ENCODE measurements around the gene LEF1.

The LEF1 gene

DNA sequence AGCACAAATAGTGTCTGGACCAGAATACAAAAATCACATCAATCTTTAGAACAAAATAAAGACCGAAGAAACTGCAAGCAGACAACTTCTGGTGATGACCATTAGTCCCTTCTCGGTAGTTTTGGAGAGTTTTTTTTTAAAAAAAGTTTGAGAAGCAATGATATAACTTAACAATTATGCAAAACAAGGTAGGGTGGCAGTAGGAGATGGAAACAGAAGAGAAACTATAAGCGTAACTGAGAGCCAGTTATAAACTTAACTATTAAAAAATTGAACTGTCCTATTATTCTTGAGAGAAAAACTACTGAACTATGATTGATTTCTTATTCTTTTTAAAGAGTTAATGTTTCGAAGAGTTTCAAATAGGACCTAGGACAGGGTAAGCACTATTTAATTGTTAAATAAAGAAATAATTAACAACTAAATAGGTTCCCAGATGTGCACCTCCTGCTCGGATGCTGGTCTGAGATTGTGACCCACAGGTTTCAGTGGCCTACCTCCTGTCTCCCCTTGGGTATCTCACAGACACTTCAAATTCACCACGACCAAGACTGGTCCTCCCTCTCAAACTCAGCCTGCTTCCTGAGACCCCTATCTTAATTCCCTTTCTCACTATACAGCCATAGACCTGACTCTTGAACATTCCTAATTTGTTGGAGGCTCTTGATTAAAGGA is 81.3 kb downstream of the LEF1 start:
- TF ChIP-seq CREB1 (IDR thresholded peaks at IDR 0.05; ENCODE audit: low read depth) (no peak), CEBPB (IDR thresholded peaks at IDR 0.05) (no peak), EGR1 (IDR thresholded peaks at IDR 0.05) (no peak), EP300 (IDR thresholded peaks at IDR 0.05; ENCODE audit: borderline replicate concordance) (no peak), YY1 (IDR thresholded peaks at IDR 0.05; ENCODE audit: low read depth) (no peak), ZBTB7A (IDR thresholded peaks at IDR 0.05; ENCODE audit: low read depth) (no peak), TAF1 (IDR thresholded peaks at IDR 0.05; ENCODE audit: low read depth) (no peak), TEAD4 (IDR thresholded peaks at IDR 0.05) (no peak), RAD21 (IDR thresholded peaks at IDR 0.05; ENCODE audit: low read depth) (no peak), TCF12 (IDR thresholded peaks at IDR 0.05; ENCODE audit: low read depth) (no peak), FOXM1 (IDR thresholded peaks at IDR 0.05; ENCODE audit: borderline replicate concordance, low read depth) (no peak), NFIC (IDR thresholded peaks at IDR 0.05) (no peak)
- TF ChIP-seq, protein P1, sequence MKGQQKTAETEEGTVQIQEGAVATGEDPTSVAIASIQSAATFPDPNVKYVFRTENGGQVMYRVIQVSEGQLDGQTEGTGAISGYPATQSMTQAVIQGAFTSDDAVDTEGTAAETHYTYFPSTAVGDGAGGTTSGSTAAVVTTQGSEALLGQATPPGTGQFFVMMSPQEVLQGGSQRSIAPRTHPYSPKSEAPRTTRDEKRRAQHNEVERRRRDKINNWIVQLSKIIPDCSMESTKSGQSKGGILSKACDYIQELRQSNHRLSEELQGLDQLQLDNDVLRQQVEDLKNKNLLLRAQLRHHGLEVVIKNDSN (IDR thresholded peaks at IDR 0.05) = no peak
- TF ChIP-seq, protein P2, sequence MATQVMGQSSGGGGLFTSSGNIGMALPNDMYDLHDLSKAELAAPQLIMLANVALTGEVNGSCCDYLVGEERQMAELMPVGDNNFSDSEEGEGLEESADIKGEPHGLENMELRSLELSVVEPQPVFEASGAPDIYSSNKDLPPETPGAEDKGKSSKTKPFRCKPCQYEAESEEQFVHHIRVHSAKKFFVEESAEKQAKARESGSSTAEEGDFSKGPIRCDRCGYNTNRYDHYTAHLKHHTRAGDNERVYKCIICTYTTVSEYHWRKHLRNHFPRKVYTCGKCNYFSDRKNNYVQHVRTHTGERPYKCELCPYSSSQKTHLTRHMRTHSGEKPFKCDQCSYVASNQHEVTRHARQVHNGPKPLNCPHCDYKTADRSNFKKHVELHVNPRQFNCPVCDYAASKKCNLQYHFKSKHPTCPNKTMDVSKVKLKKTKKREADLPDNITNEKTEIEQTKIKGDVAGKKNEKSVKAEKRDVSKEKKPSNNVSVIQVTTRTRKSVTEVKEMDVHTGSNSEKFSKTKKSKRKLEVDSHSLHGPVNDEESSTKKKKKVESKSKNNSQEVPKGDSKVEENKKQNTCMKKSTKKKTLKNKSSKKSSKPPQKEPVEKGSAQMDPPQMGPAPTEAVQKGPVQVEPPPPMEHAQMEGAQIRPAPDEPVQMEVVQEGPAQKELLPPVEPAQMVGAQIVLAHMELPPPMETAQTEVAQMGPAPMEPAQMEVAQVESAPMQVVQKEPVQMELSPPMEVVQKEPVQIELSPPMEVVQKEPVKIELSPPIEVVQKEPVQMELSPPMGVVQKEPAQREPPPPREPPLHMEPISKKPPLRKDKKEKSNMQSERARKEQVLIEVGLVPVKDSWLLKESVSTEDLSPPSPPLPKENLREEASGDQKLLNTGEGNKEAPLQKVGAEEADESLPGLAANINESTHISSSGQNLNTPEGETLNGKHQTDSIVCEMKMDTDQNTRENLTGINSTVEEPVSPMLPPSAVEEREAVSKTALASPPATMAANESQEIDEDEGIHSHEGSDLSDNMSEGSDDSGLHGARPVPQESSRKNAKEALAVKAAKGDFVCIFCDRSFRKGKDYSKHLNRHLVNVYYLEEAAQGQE (IDR thresholded peaks at IDR 0.05; ENCODE audit: low read depth) = no peak
- TF ChIP-seq, protein P3, sequence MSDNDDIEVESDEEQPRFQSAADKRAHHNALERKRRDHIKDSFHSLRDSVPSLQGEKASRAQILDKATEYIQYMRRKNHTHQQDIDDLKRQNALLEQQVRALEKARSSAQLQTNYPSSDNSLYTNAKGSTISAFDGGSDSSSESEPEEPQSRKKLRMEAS (IDR thresholded peaks at IDR 0.05) = no peak

DNA sequence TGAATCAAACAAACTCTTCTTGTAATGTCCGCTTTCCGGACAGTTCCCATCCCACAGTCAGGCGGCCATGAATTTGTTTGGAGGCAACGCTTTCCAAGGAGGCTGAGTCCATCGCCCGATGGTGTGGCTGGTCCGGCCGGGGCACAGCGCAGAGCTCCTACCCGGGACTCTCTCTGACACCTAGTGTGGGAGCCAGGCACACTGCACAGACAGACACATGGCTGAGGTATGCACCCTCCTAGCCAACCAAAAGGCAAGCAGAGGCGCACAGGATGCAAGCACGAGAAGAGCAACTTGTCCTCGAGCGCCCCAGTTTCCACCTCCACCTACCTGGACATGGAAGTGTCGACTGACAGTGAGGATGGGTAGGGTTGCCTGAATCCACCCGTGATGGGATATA is 87.5 kb downstream of the LEF1 start:
- TF ChIP-seq TEAD4 (IDR thresholded peaks at IDR 0.05) (no peak), TCF12 (IDR thresholded peaks at IDR 0.05; ENCODE audit: low read depth) (no peak), EGR1 (IDR thresholded peaks at IDR 0.05) (no peak), TAF1 (IDR thresholded peaks at IDR 0.05; ENCODE audit: low read depth) (no peak), NFIC (IDR thresholded peaks at IDR 0.05) (no peak), RAD21 (IDR thresholded peaks at IDR 0.05; ENCODE audit: low read depth) (no peak), ZBTB7A (IDR thresholded peaks at IDR 0.05; ENCODE audit: low read depth) (no peak)
- TF ChIP-seq, protein P3 (IDR thresholded peaks at IDR 0.05) = no peak
- TF ChIP-seq, protein P2 (IDR thresholded peaks at IDR 0.05; ENCODE audit: low read depth) = no peak

DNA sequence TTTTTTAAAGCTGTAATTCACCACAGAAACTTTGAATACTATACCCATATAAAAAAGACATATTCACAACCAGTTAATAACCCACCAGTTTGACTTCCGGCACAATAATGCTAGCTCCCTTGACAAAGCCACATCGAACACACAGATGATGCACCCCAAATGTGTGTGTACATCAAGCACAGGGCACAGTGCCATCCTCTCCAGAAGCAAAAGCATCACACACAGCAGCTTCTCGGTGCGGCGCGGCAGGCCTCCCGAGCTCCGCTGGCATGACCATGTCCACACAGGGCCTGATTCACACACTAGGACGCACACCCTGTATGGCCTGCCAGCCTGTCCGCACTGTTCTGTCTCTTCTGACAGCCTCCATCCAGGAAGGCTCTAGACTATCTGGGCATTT is 88.0 kb downstream of the LEF1 start:
- TF ChIP-seq, protein P3 (IDR thresholded peaks at IDR 0.05) = no peak
- no peak for TF ChIP-seq NFIC (IDR thresholded peaks at IDR 0.05)
- TF ChIP-seq YY1 (IDR thresholded peaks at IDR 0.05; ENCODE audit: low read depth) = no peak
- no peak for TF ChIP-seq EGR1 (IDR thresholded peaks at IDR 0.05)
- no peak for TF ChIP-seq TAF1 (IDR thresholded peaks at IDR 0.05; ENCODE audit: low read depth)
- TF ChIP-seq CEBPB (IDR thresholded peaks at IDR 0.05) = no peak
- TF ChIP-seq, protein P1 (IDR thresholded peaks at IDR 0.05) = no peak
- no peak for TF ChIP-seq TEAD4 (IDR thresholded peaks at IDR 0.05)
- no peak for TF ChIP-seq EP300 (IDR thresholded peaks at IDR 0.05; ENCODE audit: borderline replicate concordance)
- no peak for TF ChIP-seq FOXM1 (IDR thresholded peaks at IDR 0.05; ENCODE audit: borderline replicate concordance, low read depth)
- no peak for TF ChIP-seq RAD21 (IDR thresholded peaks at IDR 0.05; ENCODE audit: low read depth)
- no peak for TF ChIP-seq ZBTB7A (IDR thresholded peaks at IDR 0.05; ENCODE audit: low read depth)
- no peak for TF ChIP-seq CREB1 (IDR thresholded peaks at IDR 0.05; ENCODE audit: low read depth)
- TF ChIP-seq TCF12 (IDR thresholded peaks at IDR 0.05; ENCODE audit: low read depth) = no peak
- TF ChIP-seq, protein P2 (IDR thresholded peaks at IDR 0.05; ENCODE audit: low read depth) = no peak
